D721Med (cell line): ENCODE measurements around the gene ST3GAL2.
A peak's percentile ranks its signal among the peaks of the same experiment; 100 is the strongest.
"Not testable (repeated sequence)": the region's sequence is repeated elsewhere in the genome, so short reads cannot be mapped to it uniquely, and the experiment has no call there.

Experiments used
- DNase-seq: peaks from one replicate; pipeline ENCODE4 v3.0.0; 2011; ENCODE audit warnings: low spot score; ENCODE audit not compliant: insufficient read length
- FAIRE-seq: peaks from 2 replicates; lab custom pipeline; 2011; peaks lifted over from hg19 to GRCh38; lab: Jason Lieb, UNC
- TF ChIP-seq, protein P1 (sequence below): IDR thresholded peaks from 2 replicates; pipeline ENCODE4 v1.5.1; 2012; ENCODE audit warnings: mild to moderate bottlenecking, control low read depth; ENCODE audit not compliant: insufficient read depth; ENCODE audit errors: missing control alignments

Gene ST3GAL2

DNA sequence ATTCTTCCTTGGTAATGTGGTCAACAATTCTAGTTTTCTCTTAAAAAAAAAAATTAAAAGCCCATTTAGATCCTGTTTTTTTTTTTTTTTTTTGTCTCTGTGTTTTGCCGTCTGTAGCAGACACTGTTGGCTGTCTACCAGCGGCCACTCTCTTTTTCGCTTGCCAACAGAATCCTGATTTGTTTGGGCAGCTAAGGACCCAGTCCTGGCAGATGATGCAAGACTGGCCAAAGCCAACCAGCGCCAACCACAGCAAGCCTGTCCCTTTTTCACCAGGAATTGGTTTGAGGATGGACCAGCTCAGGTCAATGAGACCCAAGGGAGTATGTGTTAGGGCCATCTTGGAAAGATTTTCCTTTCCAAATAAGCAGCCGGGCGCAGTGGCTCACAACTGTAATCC, 28.2 kb downstream of the ST3GAL2 start:
- TF ChIP-seq, protein P1, sequence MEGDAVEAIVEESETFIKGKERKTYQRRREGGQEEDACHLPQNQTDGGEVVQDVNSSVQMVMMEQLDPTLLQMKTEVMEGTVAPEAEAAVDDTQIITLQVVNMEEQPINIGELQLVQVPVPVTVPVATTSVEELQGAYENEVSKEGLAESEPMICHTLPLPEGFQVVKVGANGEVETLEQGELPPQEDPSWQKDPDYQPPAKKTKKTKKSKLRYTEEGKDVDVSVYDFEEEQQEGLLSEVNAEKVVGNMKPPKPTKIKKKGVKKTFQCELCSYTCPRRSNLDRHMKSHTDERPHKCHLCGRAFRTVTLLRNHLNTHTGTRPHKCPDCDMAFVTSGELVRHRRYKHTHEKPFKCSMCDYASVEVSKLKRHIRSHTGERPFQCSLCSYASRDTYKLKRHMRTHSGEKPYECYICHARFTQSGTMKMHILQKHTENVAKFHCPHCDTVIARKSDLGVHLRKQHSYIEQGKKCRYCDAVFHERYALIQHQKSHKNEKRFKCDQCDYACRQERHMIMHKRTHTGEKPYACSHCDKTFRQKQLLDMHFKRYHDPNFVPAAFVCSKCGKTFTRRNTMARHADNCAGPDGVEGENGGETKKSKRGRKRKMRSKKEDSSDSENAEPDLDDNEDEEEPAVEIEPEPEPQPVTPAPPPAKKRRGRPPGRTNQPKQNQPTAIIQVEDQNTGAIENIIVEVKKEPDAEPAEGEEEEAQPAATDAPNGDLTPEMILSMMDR = no peak
- DNase-seq = no peak
- FAIRE-seq = no peak

DNA sequence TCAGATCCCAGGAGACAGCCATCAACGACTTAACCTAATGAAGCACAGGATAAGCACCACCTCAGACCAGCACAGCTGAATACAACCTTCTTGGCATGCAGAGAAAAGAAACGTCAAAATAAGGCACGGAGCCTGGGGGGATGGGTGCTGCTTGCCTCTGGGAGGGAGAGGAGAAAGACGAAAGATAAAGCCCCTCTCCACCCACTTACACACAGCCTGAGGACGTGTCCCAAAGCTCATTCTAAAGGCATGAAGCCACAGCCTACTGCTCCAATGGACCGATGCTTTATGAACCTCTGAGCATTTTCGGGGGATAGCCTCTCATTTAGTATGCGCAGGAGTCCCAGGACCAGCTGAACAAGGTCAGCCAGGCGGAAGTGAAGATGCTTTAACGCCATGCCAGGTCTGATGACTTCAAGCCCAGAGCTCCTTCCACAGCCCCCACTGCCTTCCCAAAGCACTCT, 31.1 kb downstream of the ST3GAL2 start:
- TF ChIP-seq, protein P1 = no peak
- peak; percentile 52 for DNase-seq
- FAIRE-seq = no peak

DNA sequence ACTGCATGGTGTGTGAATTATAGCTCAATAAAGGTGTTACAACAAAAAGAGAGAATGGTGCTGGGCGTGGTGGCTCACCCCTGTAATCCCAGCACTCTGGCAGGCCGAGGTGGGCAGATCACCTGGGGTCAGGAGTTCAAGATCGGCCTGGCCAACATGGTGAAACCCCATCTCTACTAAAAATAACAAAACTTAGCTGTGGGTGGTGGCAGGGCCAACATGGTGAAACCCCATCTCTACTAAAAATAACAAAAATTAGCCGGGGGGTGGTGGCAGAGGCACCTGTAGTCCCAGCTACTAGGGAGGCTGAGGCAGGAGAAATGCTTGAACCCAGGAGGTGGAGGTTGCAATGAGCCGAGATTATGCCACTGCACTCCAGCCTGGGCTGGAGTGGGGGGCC, 32.8 kb downstream of the ST3GAL2 start:
- FAIRE-seq, DNase-seq: not testable (repeated sequence)

DNA sequence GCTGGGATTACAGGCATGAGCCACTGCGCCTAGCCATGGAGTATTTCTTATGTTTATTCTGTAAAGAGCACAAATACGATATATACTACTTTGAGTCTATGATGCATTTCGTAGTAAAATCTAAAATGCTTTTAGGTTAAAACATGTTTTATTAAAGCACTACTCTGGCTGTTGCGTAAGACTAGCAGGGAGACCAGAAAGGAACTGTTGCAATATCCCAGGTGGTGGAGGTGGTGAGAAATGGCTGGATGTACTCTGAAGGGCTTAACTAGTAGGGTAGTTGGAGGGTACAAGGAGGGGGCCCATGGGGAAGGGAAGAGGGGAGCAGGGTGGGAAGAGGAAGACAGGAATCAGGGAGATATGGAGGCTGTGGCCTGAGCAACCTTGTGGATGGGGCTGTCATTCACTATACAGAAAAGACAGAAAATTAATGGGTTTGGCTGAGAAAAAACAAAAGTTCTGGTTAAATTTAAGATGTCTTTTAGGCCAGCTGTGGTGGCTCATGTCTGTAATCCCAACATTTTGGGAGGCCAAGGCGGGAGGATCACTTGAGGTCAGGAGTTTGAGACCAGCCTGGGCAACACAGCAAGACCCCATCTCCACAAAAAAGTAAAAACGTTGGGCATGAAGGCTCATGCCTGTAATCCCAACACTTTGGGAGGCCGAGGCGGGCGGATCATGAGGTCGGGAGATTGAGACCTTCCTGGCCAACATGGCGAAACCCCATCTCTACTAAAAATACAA, 35.8 kb downstream of the ST3GAL2 start:
- FAIRE-seq = no peak
- DNase-seq = no peak
- TF ChIP-seq, protein P1 = no peak

DNA sequence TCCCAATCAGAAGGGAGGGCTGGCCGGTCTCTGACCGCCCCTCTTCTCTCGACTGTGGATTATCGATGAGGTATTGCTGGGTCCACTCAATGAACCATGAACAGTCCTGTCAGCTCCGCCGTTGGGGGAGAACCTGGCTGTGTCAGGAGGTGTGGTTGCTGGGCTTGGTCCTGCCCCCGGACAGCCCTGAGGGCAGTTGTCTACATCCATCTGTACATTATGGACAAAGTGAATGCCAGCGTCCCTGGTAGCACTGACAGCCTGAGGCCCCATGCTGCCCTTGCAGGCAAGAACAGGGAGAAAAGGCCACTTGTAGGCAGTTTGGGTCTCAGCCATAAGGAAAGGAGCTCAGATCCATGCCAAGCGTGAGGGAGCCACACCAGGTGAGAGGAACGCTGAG, 38.9 kb downstream of the ST3GAL2 start:
- DNase-seq (no peak), FAIRE-seq (no peak)
- TF ChIP-seq, protein P1 = no peak

DNA sequence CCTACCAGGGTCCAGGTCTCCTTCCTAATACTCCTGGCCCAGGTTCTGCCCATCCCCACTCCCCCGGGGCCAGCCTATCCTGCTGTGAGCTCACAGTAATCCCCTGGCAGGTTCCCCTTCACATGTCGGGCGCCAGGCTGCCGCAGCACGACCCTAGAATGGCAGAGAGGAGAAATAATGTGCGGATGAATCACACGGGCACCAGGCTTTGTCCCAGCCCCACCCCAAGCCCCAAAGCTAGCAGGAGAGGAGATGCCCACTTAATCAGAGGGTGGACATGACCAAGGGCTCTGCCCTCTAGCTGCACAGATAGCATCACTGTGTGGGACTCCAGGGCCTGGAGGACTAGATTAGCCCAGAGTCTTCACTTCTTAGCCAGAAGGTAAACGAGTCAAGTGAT, 39.5 kb downstream of the ST3GAL2 start:
- TF ChIP-seq, protein P1 = no peak
- no peak for DNase-seq
- FAIRE-seq = no peak

DNA sequence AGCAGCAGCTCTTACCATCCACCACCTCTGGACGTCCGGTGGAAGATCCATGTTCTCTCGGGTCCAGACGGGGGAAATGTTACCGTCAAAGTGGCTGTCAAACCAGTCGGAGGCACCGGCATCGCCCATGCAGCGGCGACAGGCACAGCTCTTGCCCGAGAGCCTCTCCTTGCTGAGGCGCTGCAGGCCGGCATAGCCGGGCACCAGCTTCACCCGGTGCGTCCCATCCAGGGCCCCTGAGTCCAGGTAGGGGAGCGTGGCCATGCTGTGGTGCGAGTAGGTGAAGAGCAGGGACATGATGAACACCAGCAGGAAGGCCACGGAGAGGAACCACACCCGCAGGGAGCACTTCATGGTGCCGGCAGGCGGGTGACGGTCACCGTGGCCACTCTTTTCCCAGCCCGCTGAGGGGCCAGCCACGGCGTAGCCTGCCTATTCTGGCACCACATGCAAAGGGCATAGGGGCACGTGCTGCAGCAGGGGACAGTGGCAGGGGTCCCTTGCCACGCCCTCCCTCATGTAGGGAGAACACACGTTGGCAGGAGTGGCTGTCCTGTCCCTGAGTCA, 40.6 kb downstream of the ST3GAL2 start:
- FAIRE-seq (no peak), DNase-seq (no peak)
- TF ChIP-seq, protein P1 = no peak
